Measurements from ENCODE around the gene UBAP1L.

UBAP1L gene

DNA sequence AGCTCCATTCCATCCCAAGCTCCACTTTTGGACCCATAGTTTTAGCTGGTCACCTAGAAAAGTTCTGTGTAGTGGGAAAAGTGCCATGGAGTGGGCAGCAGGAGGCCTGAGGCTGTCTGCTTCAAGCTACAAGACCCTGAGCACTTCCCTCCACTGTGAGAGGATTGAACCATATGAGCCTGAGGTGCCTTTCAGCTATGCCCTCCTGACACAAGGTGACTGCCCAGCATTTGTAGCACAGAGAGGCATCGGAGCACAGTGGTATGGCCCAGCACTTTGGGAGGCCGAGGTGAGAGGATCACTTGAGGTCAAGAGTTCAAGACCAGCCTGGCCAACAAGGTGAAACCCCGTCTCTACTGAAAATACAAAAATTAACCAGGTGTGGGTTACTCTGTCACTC lies 42.4 kb downstream of the UBAP1L start:
- Histone ChIP-seq H3K4me3 (ENCODE audit: insufficient read depth, low read length, poor library complexity, severe bottlenecking) (no peak overlapping the region), H4K20me1 (ENCODE audit: low read depth, low read length) (no peaks in the 10 kb centered on the region), H3F3A (ENCODE audit: insufficient read depth) (no peaks in the 10 kb centered on the region), H3K79me2 (ENCODE audit: insufficient read depth, low read length) (no peaks in the 10 kb centered on the region), H3K9me2 (replicated peaks; ENCODE audit: insufficient read depth, low read length) (no peaks in the 10 kb centered on the region), H3K4me2 (ENCODE audit: low read depth, low read length, poor library complexity, severe bottlenecking) (no peak overlapping the region), H3K9me3 (ENCODE audit: insufficient read depth, low read length) (no peaks in the 10 kb centered on the region), H2AFZ (ENCODE audit: low read depth, low read length, severe bottlenecking) (no peak overlapping the region), H3K27me3 (ENCODE audit: low read length) (no peaks in the 10 kb centered on the region), H3K36me3 (ENCODE audit: low read length) (no peaks in the 10 kb centered on the region), H3K9ac (ENCODE audit: low read length) (no peak overlapping the region), H3K27ac (ENCODE audit: low read depth, low read length) (no peak overlapping the region)
- TF ChIP-seq, protein P1, sequence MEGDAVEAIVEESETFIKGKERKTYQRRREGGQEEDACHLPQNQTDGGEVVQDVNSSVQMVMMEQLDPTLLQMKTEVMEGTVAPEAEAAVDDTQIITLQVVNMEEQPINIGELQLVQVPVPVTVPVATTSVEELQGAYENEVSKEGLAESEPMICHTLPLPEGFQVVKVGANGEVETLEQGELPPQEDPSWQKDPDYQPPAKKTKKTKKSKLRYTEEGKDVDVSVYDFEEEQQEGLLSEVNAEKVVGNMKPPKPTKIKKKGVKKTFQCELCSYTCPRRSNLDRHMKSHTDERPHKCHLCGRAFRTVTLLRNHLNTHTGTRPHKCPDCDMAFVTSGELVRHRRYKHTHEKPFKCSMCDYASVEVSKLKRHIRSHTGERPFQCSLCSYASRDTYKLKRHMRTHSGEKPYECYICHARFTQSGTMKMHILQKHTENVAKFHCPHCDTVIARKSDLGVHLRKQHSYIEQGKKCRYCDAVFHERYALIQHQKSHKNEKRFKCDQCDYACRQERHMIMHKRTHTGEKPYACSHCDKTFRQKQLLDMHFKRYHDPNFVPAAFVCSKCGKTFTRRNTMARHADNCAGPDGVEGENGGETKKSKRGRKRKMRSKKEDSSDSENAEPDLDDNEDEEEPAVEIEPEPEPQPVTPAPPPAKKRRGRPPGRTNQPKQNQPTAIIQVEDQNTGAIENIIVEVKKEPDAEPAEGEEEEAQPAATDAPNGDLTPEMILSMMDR (IDR thresholded peaks at IDR 0.05; ENCODE audit: insufficient read depth, low read length, poor library complexity, severe bottlenecking): no peak
- TF ChIP-seq EZH2phosphoT487 (conservative IDR thresholded peaks at IDR 0.05; ENCODE audit: low read length): no peak

DNA sequence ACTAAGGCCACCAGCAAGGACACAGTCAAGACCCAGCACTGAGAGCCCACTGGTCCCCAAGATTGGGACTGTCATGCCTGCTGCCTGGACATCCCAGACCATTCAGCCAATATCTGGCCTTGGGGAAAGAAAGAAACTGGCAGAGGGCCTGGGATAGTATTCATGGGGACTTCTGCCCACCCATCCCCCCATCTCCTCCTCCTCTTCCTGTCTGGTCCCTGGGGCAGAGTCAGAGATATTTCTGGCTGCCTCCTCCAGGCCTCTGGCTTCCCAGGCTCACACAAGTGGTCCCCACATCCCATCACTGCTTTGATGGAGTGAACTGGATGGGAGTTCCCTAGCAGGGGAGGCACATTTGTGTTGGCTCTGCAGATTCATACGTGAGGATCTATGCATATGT lies 43.0 kb downstream of the UBAP1L start:
- no peaks in the 10 kb centered on the region for H4K20me1 ChIP-seq (ENCODE audit: low read depth, low read length)
- no peak overlapping the region for H2AFZ ChIP-seq (ENCODE audit: low read depth, low read length, severe bottlenecking)
- H3K9me2 ChIP-seq (replicated peaks; ENCODE audit: insufficient read depth, low read length): no peaks in the 10 kb centered on the region
- no peaks in the 10 kb centered on the region for H3K27me3 ChIP-seq (ENCODE audit: low read length)
- no peaks in the 10 kb centered on the region for H3K9me3 ChIP-seq (ENCODE audit: insufficient read depth, low read length)
- no peak for TF ChIP-seq EZH2phosphoT487 (conservative IDR thresholded peaks at IDR 0.05; ENCODE audit: low read length)
- TF ChIP-seq, protein P1 (IDR thresholded peaks at IDR 0.05; ENCODE audit: insufficient read depth, low read length, poor library complexity, severe bottlenecking): no peak
- H3K27ac ChIP-seq (ENCODE audit: low read depth, low read length): no peak overlapping the region
- H3K4me2 ChIP-seq (ENCODE audit: low read depth, low read length, poor library complexity, severe bottlenecking): no peak overlapping the region
- H3K36me3 ChIP-seq (ENCODE audit: low read length): no peaks in the 10 kb centered on the region
- no peaks in the 10 kb centered on the region for H3K79me2 ChIP-seq (ENCODE audit: insufficient read depth, low read length)
- no peak overlapping the region for H3K4me3 ChIP-seq (ENCODE audit: insufficient read depth, low read length, poor library complexity, severe bottlenecking)
- H3K9ac ChIP-seq (ENCODE audit: low read length): no peak overlapping the region
- no peaks in the 10 kb centered on the region for H3F3A ChIP-seq (ENCODE audit: insufficient read depth)

DNA sequence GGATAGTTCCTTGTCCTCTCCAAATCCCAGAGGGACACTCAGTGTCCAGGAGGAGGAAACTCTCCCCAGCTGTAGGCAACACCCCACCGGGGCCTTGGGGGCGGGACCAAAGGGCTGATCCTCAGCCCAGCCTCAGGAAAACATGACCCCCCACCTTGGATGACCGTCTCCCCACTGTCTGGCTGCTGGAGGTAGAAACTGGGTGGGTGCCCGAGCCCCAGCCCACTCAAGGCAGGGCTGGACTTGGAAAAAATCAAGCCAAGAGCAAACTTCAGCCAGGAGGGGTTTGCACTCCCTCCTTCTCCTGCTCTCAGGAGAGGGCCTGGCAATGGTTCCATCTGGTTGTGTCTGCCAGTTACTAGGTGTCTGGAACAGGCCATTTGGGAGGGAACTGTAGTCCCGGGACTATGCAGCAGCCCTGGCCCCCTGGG lies 43.6 kb downstream of the UBAP1L start:
- Histone ChIP-seq H3K27ac (ENCODE audit: low read depth, low read length) (no peak overlapping the region), H3K4me2 (ENCODE audit: low read depth, low read length, poor library complexity, severe bottlenecking) (no peak overlapping the region), H2AFZ (ENCODE audit: low read depth, low read length, severe bottlenecking) (no peak overlapping the region), H3K9me3 (ENCODE audit: insufficient read depth, low read length) (no peaks in the 10 kb centered on the region), H3K9me2 (replicated peaks; ENCODE audit: insufficient read depth, low read length) (no peaks in the 10 kb centered on the region), H3K36me3 (ENCODE audit: low read length) (no peaks in the 10 kb centered on the region), H4K20me1 (ENCODE audit: low read depth, low read length) (no peaks in the 10 kb centered on the region), H3K79me2 (ENCODE audit: insufficient read depth, low read length) (no peaks in the 10 kb centered on the region), H3F3A (ENCODE audit: insufficient read depth) (no peaks in the 10 kb centered on the region), H3K9ac (ENCODE audit: low read length) (no peak overlapping the region), H3K27me3 (ENCODE audit: low read length) (no peaks in the 10 kb centered on the region), H3K4me3 (ENCODE audit: insufficient read depth, low read length, poor library complexity, severe bottlenecking) (no peak overlapping the region)
- TF ChIP-seq EZH2phosphoT487 (conservative IDR thresholded peaks at IDR 0.05; ENCODE audit: low read length): no peak

DNA sequence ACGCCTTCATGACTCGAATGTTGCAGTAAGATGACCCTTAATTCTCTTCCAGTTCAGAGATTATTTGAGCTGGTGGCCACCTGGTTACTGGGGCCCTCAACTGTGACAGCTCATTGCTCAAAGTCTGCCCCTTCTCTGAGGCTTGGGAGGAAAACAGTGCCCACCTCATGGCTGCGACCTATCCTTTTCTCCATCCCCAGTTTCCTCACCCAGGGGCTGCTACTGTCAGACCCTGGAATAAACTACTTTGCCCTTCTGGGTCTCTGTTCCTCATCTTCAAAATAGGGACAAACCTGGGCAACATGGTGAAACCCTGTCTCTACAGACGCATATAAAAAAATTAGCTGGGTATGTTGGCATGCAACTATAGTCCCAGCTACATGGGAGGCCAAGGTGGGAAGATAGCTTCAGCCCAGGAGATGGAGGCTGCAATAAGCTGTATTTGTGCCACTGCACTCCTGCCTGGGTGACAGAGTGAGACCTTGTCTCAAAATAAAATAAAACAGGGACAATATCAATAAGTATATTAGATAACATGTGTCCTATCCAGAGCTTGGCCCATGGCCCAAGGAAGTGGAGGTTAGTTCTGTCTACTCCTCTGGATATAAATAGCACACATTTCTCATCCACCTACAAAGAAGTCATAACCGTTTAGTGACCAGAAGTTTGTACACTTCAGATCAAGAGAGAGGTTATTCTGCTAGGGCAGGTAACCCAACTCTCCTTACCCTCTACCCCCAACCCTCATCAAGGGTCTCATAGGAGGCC lies 45.0 kb downstream of the UBAP1L start:
- Histone ChIP-seq H3K9me3 (ENCODE audit: insufficient read depth, low read length) (no peaks in the 10 kb centered on the region), H3K4me2 (ENCODE audit: low read depth, low read length, poor library complexity, severe bottlenecking) (no peak overlapping the region), H4K20me1 (ENCODE audit: low read depth, low read length) (no peaks in the 10 kb centered on the region), H3K36me3 (ENCODE audit: low read length) (no peaks in the 10 kb centered on the region), H2AFZ (ENCODE audit: low read depth, low read length, severe bottlenecking) (no peak overlapping the region), H3K27me3 (ENCODE audit: low read length) (no peaks in the 10 kb centered on the region), H3K27ac (ENCODE audit: low read depth, low read length) (no peak overlapping the region), H3F3A (ENCODE audit: insufficient read depth) (no peaks in the 10 kb centered on the region), H3K9me2 (replicated peaks; ENCODE audit: insufficient read depth, low read length) (no peaks in the 10 kb centered on the region), H3K79me2 (ENCODE audit: insufficient read depth, low read length) (no peaks in the 10 kb centered on the region), H3K4me3 (ENCODE audit: insufficient read depth, low read length, poor library complexity, severe bottlenecking) (no peak overlapping the region), H3K9ac (ENCODE audit: low read length) (no peak overlapping the region)
- TF ChIP-seq, protein P1 (IDR thresholded peaks at IDR 0.05; ENCODE audit: insufficient read depth, low read length, poor library complexity, severe bottlenecking): no peak
- TF ChIP-seq EZH2phosphoT487 (conservative IDR thresholded peaks at IDR 0.05; ENCODE audit: low read length): no peak

Data from SU-DHL-6 (cell line).